HG03432 (cell line): ENCODE measurements around the gene SPRR5.

Experiments
- ATAC-seq: cut with Tn5 transposase; IDR thresholded peaks from one replicate; pipeline ENCODE4 v1.9.1; 2021; ENCODE audit warnings: mild to moderate bottlenecking, moderate library complexity; ENCODE audit not compliant: unreplicated experiment

The SPRR5 gene

DNA sequence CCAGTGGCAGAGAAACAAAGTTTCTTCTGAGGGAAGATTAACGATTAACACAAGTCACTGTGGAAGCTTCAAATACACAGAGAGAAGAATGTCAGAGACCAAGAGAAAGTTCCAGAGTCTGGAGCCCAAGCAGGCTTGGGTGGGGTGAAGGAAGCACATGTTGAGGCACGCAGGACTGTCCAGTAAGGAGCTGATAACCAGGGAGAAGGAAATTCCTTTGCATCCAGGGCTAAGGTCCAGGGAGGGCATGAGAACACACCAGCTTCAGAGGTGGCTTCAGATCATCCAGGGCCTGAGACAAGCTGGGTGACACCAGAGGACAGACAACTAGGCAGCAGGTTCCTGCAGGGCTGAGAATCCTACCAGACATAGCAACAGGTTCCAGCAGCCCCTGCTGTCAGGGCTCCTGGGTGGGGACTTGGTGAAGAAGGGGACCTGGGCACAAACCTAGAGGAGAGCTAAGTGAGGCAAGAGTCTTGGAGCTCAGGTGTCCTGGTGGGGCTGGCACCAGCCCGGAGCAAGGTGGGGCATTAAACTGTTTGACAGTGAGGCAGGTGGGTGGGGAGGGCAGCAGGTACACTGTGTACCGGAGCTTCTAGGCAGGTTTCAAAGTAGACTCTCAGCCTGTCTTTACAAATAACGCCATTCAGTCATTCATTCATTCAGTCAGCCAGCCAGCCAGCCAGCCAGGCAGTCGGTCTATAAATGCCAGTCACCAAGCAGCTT is 34.3 kb downstream of the SPRR5 start:
- no peak for ATAC-seq

DNA sequence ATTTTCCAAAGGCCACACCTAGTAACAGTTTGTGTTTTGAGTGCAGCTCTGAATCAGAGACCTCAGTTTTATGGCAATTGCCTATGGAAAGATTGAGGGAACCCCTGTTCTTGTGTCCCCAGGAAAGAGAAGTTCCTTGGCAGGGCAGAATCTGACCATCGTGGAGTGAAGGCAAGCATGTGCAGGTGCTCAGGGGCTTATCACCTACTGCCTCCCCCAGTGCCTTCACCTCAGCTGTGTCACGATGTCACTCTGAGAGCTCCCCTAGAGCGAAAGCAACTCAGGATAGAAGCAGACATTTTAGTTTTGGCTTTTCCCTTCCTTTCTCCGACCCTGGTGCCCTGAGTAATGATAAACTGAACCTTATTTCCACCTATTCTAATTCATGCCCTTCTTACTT is 35.1 kb downstream of the SPRR5 start:
- no peak for ATAC-seq

DNA sequence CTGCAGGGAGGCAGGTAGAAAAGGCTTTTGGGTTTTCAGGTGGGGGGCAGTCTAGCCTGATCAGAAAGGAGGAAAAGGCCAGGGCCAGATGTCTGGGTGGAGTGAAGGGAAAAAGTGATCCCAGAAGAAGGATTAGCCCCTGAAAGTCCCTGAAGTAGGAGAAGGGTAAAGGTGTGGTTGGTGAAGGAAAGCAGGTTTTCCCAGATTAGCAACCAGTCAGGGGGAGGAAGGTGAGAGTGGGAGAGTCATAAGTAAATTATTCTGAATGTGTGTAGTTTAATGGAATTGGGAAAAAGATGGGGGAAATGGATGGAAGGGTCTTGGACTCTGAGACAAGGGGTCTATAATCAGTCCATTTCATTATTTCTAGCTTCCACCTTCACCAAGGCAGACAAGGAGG is 36.2 kb downstream of the SPRR5 start:
- ATAC-seq, result no peak

DNA sequence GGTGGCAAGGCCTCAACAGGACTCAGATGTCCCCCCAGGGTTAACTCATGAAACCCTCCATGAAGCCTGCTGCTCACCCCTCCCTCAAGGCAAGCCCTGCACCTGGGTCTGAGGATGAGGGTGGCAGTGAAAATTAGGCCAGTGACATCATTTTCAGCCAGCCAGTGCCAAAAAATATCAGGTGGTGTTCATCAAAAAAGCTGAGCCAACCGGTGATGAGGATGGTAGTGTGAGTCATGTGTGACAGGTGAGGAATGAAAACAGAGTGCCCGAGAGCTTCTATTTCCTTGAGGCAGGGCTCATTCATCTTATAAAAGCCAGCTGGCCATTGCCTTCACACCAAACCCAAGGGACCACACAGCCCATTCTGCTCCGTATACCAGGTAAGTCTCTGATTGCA is 36.7 kb downstream of the SPRR5 start, which contains the start of gene SPRR1A:
TSS of gene SPRR1A (plus strand) at position 339 of the 400 bp plus-strand sequence. CDS start 1,150 bp downstream, outside the sequence.
- ATAC-seq, result no peak

DNA sequence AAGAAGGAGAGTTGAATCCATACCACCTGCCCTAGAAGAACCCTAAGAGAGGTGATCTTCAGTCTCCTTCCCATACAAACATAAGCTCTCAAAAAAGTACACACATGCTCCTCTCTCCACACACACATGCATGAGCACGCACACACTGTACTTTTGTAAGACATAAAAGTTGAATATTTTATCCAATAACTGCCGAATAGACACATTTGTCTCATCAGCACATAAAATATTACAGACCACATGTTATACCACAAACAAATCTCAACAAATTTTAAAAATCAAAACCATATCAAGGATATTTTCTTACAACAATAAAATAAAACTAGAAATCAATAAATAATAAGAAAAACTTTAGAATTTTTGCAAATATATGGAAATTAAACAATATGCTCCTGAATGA is 39.6 kb downstream of the SPRR5 start:
- no peak for ATAC-seq

DNA sequence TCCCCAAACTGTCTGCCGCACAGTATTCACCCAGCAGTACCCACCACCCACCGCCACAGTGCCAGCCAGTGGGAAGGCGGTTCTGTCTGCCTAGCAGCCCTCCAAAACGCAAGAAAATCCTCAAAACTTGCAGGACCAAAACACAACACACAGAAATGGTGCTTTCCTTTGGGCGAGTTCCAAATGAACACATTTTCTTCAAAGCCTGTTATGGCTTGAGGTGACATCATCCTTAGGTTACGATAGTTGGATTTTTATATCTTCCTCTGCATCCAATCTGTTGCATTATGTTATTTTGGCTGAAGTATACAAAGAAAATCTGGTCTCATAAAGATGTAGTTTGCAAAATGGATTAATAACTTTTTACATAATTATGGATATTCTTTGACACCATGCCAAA is 46.2 kb downstream of the SPRR5 start:
- no peak for ATAC-seq

DNA sequence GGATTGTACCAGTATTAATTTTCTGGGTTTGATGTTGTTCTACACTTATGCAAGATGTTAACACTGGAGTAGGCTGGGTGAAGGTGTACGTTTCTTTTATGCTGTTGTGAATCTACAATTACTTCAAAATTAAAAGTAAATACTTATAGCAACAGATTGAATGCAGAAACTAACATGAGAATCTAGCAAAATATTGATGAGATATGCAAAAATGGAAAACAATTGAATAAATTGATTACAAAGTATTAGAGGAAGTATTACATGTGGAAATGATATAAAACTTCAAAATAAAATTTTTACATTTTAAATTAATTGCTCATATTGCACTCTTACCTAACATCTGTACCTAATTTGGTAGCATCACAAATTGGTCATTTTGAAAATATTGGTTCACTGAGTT is 48.8 kb downstream of the SPRR5 start:
- ATAC-seq, result no peak

DNA sequence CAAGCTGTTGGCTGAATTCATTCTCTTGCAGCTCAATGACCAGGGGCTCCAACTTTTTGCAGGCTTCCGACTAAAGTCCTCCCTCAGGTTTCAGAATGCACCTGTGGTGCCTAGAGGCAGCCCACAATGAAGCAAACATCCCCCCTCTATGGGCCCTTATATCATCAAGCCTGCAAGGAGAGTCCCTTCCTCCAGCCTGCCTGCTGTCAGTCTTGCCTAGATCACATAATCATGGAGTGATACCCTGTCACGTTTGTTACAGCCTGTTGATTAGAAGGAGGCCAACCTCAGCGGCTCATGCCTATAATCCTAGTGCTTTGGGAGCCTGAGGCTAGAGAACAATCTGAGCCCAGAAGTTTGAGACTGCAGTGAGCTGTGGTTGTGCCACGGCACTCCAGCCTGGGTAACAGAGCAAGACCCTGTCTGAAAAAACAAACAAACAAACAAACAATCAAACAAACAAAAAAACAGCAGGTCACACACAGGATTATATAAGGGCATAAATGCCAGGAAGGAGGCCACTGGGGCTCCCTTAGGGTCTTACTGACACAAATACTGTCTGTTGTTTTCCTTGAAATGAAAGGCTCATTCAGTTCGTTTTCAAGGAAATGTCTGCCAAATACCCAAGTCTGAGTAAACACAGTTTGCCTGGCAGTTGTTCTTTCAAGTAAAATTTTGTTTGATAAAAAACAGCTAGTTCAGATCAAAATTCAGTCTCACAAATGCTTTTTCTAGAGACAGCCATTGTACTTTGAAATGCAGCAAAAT is 49.8 kb downstream of the SPRR5 start:
- ATAC-seq, result no peak

DNA sequence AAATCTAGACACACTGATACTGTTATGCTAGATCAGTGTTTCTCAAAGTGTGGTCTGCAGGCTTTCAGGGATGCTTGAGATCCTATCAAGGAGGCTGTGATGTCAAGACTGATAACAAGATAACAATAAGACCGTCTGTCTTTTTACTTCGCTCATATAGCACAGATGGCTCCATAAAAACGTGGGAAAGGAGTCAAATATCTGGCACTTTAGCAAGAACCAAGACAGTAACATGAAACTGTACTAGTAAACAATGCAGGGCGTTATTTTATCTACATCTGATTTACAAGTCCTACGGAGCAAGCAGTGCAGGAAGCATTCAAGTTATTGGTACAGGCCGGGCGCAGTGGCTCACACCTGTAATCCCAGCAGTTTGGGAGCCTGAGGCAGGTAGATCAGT is 50.9 kb downstream of the SPRR5 start:
- no peak for ATAC-seq

DNA sequence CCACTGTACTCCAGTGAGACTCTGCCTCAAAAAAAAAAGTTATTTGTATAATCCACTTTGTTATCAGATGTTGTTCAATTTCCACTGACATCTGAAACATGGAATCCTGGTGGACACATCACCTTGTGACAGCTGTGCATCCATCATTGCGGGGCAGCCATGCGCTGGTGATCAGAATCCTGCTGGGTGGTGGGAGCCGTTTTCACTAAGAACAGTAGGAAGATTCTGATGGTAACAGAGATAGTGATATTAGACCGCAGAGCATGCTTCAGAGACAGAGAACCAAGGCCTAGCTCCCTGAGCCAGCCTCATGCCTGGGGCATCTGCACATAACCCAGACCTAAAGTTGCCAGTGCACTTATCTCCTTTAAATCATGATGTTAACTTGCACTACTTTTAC is 51.5 kb downstream of the SPRR5 start:
- no peak for ATAC-seq
